K562 (cell line): ENCODE results near the gene OBSCN. TPM values are rescaled to one million over a fixed set of nuclear protein-coding genes. Genes with fewer than 3 reads are reported as not detected.

Experiments
- ATAC-seq: fragments of 200-7000 bp; cut with Tn5 transposase; 3 replicates; pipeline ENCODE4 v1.9.1; 2020; ENCODE audit warnings: moderate library complexity
- BruUV-seq: library from RNA; stranded (reverse); fragments of 400-500 nt; replicated peaks from 2 replicates; lab custom pipeline; 2021; lab: Mats Ljungman, UMichigan
- CTCF ChIA-PET: fragments of 300-600 bp; formaldehyde crosslinking; extraction: SDS; loops from one replicate; lab custom pipeline; 2021; ENCODE audit warnings: low intra/inter-chr PET ratio; lab: Yijun Ruan, JAX
- POLR2A ChIA-PET: fragments of 300-600, 350-650 bp; sonication (Branson Sonifier 250); formaldehyde crosslinking; extraction: SDS; loops from one replicate; lab custom pipeline; 2021; ENCODE audit warnings: antibody characterized with exemption, inconsistent platforms; lab: Yijun Ruan, JAX
- DNase-seq, 4 experiments: peaks; one replicate each; pipeline versions ENCODE4 v3.0.0 to v3.0.0-alpha.2; 2011 to 2018; ENCODE audit warnings: low spot score in 3 of 4, mixed read lengths in 3 of 4; ENCODE audit errors: extremely low read depth in 1 of 4
- FAIRE-seq: peaks from 2 replicates; lab custom pipeline; 2011; peaks lifted over from hg19 to GRCh38; lab: Jason Lieb, UNC
- H2AFZ ChIP-seq: 2 replicates; pipeline ENCODE4 v1.6.0; 2011; ENCODE audit warnings: low read depth, low read length, control low read depth, inconsistent platforms
- H3K27ac ChIP-seq: fragments of 200-600 bp; 3 replicates; pipeline ENCODE4 v1.8.0; 2011; ENCODE audit warnings: low read depth, mild to moderate bottlenecking, control low read depth, inconsistent platforms, low read length, moderate library complexity, mixed read lengths; ENCODE audit errors: extremely low read depth
- H3K27me3 ChIP-seq, 2 experiments: fragments of 300-600 bp in 1 of 2; 2 replicates in 1 of 2; 3 replicates in 1 of 2; pipeline versions ENCODE4 v1.6.0 to v1.8.0; 2011; ENCODE audit warnings: inconsistent platforms in 2 of 2, low read length in 2 of 2, mild to moderate bottlenecking in 1 of 2, mixed read lengths in 1 of 2, moderate library complexity in 1 of 2; ENCODE audit not compliant: control insufficient read depth in 2 of 2, insufficient read depth in 2 of 2
- H3K36me3 ChIP-seq: fragments of 300-600 bp; 3 replicates; pipeline ENCODE4 v1.8.0; 2011; ENCODE audit warnings: mild to moderate bottlenecking, low read length, inconsistent platforms; ENCODE audit not compliant: control insufficient read depth, insufficient read depth
- H3K4me1 ChIP-seq, 2 experiments: fragments of 200-600 bp in 1 of 2; replicated peaks in 1 of 2; 2 replicates in 1 of 2; 3 replicates in 1 of 2; pipeline versions ENCODE4 v1.5.1 to v1.8.0; 2011; ENCODE audit warnings: inconsistent platforms in 2 of 2, low read length in 2 of 2, mild to moderate bottlenecking in 1 of 2, mixed read lengths in 1 of 2, moderate library complexity in 1 of 2; ENCODE audit not compliant: control insufficient read depth in 2 of 2, insufficient read depth in 2 of 2
- H3K4me2 ChIP-seq: 2 replicates; pipeline ENCODE4 v1.6.1; 2011; ENCODE audit warnings: low read length, control low read depth, inconsistent platforms, mixed read lengths; ENCODE audit not compliant: insufficient read depth
- H3K4me3 ChIP-seq: fragments of 200-600 bp; sonication (generic), shearing (Covaris generic); 2 replicates; pipeline ENCODE4 v1.5.1; 2016; ENCODE audit warnings: control low read depth, inconsistent platforms
- H3K79me2 ChIP-seq: fragments of 200-600 bp; 3 replicates; pipeline ENCODE4 v1.8.0; 2011; ENCODE audit warnings: low read length, inconsistent platforms; ENCODE audit not compliant: control insufficient read depth, insufficient read depth
- H3K9ac ChIP-seq, 2 experiments: 2 replicates each; pipeline versions ENCODE4 v1.6.0 to v1.6.1; 2011; ENCODE audit warnings: low read depth in 2 of 2, low read length in 2 of 2, control low read depth in 1 of 2, inconsistent platforms in 1 of 2, mild to moderate bottlenecking in 1 of 2, mixed read lengths in 1 of 2; ENCODE audit not compliant: insufficient read depth in 1 of 2
- H3K9me1 ChIP-seq: one replicate; pipeline ENCODE4 v1.6.0; 2011; ENCODE audit warnings: inconsistent platforms, mild to moderate bottlenecking, low read length, moderate library complexity; ENCODE audit not compliant: control insufficient read depth, insufficient read depth
- H3K9me3 ChIP-seq: replicated peaks from 2 replicates; pipeline ENCODE4 v1.5.1; 2011; ENCODE audit warnings: low read depth, low read length, inconsistent platforms; ENCODE audit not compliant: control insufficient read depth, insufficient read depth
- H4K20me1 ChIP-seq: replicated peaks from 2 replicates; pipeline ENCODE4 v1.6.1; 2011; ENCODE audit warnings: low read length, inconsistent platforms, mixed read lengths; ENCODE audit not compliant: control insufficient read depth, insufficient read depth
- BCOR ChIP-seq: fragments of 450-650 bp; IDR thresholded peaks from 2 replicates; pipeline ENCODE4 v1.6.1; 2016
- CHAMP1 ChIP-seq: fragments of 450-650 bp; IDR thresholded peaks from 2 replicates; pipeline ENCODE4 v1.6.1; 2016; ENCODE audit warnings: mild to moderate bottlenecking
- ELF2 ChIP-seq: fragments of 250-450 bp; sonication (Bioruptor Pico); IDR thresholded peaks from 2 replicates; pipeline ENCODE4 v1.5.0; 2021; ENCODE audit warnings: mild to moderate bottlenecking
- FOXA1 ChIP-seq: fragments of 450-650 bp; IDR thresholded peaks from 2 replicates; pipeline ENCODE4 v1.6.1; 2016; ENCODE audit warnings: mild to moderate bottlenecking, borderline replicate concordance
- HMG20B ChIP-seq: fragments of 250-450 bp; sonication (Bioruptor Pico); IDR thresholded peaks from 2 replicates; pipeline ENCODE4 v1.5.0; 2021; ENCODE audit warnings: mild to moderate bottlenecking
- KLF6 ChIP-seq: fragments of 250-450 bp; sonication (Bioruptor Pico); IDR thresholded peaks from 2 replicates; pipeline ENCODE4 v1.4.0; 2020; ENCODE audit warnings: mild to moderate bottlenecking, moderate library complexity, borderline replicate concordance
- SAP30 ChIP-seq: fragments of 200-600 bp; sonication (generic); IDR thresholded peaks from 2 replicates; pipeline ENCODE4 v1.6.1; 2012; ENCODE audit warnings: borderline replicate concordance, low read depth, mild to moderate bottlenecking, moderate library complexity, low read length, control low read depth, inconsistent platforms; ENCODE audit not compliant: insufficient read depth, poor library complexity, severe bottlenecking
- SIN3B ChIP-seq: fragments of 450-650 bp; IDR thresholded peaks from 2 replicates; pipeline ENCODE4 v1.6.1; 2017; ENCODE audit warnings: low read depth, mild to moderate bottlenecking, moderate library complexity
- STAT6 ChIP-seq: sonication (generic); formaldehyde crosslinking; IDR thresholded peaks from 2 replicates; pipeline ENCODE4 v1.8.1; 2023; ENCODE audit warnings: mild to moderate bottlenecking, missing genetic modification reagents
- ZBTB34 ChIP-seq: fragments of 250-450 bp; sonication (Bioruptor Pico); IDR thresholded peaks from 2 replicates; pipeline ENCODE4 v1.8.0; 2021; ENCODE audit warnings: mild to moderate bottlenecking, moderate library complexity
- ZFP1 ChIP-seq: fragments of 450-650 bp; formaldehyde crosslinking; IDR thresholded peaks from 2 replicates; pipeline ENCODE4 v1.4.0; 2020; ENCODE audit warnings: mild to moderate bottlenecking, mixed read lengths
- ZNF644 ChIP-seq: fragments of 200-800 bp; sonication (Bioruptor generic); IDR thresholded peaks from 2 replicates; pipeline ENCODE4 v1.6.1; 2016; ENCODE audit warnings: low read depth, missing genetic modification characterization, missing compliant biosample characterization
- WGBS: fragments of 100-300 bp; shearing (Covaris generic); methylation state at CpG from one replicate; pipeline ENCODE4 v1.1.6; 2016; ENCODE audit warnings: low coverage, mixed read lengths; ENCODE audit not compliant: insufficient coverage; ENCODE audit errors: missing lambda C conversion rate; 5-methylcytosine and 5-hydroxymethylcytosine counted together
- in situ Hi-C: fragments of 300-500 bp; cut with MboI; formaldehyde crosslinking; loops from 4 replicates; pipeline ENCODE4 v1.15.0; 2018; ENCODE audit warnings: inconsistent platforms, mixed read lengths
- intact Hi-C: fragments of 100-400 bp; cut with micrococcal nuclease; formaldehyde crosslinking; loops from 2 replicates; pipeline ENCODE4 v1.14.2; 2022
- polyA plus RNA-seq, 8 experiments: library from polyadenylated mRNA; depleted of rRNA in 4 of 8; stranded (reverse) in 5 of 8; unstranded in 3 of 8; fragments of >200 nt; fragmentation: Nextera tagmentation in 2 of 8; fragmentation: Illumina TruSeq in 1 of 8; extraction: Ambion mirVana in 2 of 8; extraction: Trizol in 1 of 8; gene quantifications; 2 replicates each; pipeline versions ENCODE4 v1.2.1 to v1.2.3, GENCODE V29; 2011 to 2014; ENCODE audit warnings: inconsistent platforms in 1 of 8, missing spikeins in 1 of 8
- total RNA-seq, 7 experiments: library from RNA; depleted of rRNA in 6 of 7; stranded (reverse); fragments of >200 nt in 6 of 7; fragmentation: Illumina TruSeq in 2 of 7; extraction: Trizol in 2 of 7; gene quantifications; 2 replicates each; pipeline versions ENCODE4 v1.2.1 to v1.2.3, GENCODE V29; 2011 to 2021; ENCODE audit warnings: low replicate concordance in 1 of 7
- TF ChIP-seq, protein P1 (sequence below): fragments of 450-650 bp; conservative IDR thresholded peaks from 2 replicates; pipeline ENCODE4 v1.6.1; 2016; ENCODE audit warnings: missing genetic modification characterization, low read depth, mild to moderate bottlenecking, missing compliant biosample characterization, moderate library complexity
- TF ChIP-seq, protein P2 (sequence below): sonication (generic); formaldehyde crosslinking; IDR thresholded peaks from 2 replicates; pipeline ENCODE4 v1.8.1; 2022; ENCODE audit warnings: missing genetic modification reagents

OBSCN gene
- total and polyA plus RNA-seq, 9 of the 15 experiments (the other 6 are each of a cell fraction or from before 2014, with no cell fraction given) = 0.18 to 19.7 (median 3.6) TPM

- Histone ChIP-seq H3K9me1 (no peaks in the 10 kb centered on the region), H3K4me3 (no peak overlapping the region), H4K20me1 (no peaks in the 10 kb centered on the region), H3K79me2 (no peaks in the 10 kb centered on the region), H3K36me3 (no peaks in the 10 kb centered on the region), H3K4me2 (no peak overlapping the region), H3K4me1 (peaks cover 0 to 7% of the 10 kb centered on the region in 2 experiments; a peak in 1 of 5 replicates), H3K9ac (no peak overlapping the region), H2AFZ (no peak overlapping the region), H3K27ac (no peak overlapping the region), H3K9me3 (no peaks in the 10 kb centered on the region), H3K27me3 (peaks cover 19 to 29% of the 10 kb centered on the region in 2 experiments; a peak in 4 of 5 replicates)
- CTCF ChIA-PET = no interaction called here
- in situ Hi-C loops (no loop called here), intact Hi-C loops (no loop called here)
- no TSS peak for BruUV-seq
- WGBS = 6% methylated on average over 1 of the region's 1 CpG
- POLR2A ChIA-PET = no interaction called here
- DNase-seq (no peak), ATAC-seq (no peak), FAIRE-seq (no peak)
- TF ChIP-seq ZFP1 (CRISPR knock-in tag) = no peak
- TF ChIP-seq ZBTB34 = no peak
- TF ChIP-seq, protein P1, sequence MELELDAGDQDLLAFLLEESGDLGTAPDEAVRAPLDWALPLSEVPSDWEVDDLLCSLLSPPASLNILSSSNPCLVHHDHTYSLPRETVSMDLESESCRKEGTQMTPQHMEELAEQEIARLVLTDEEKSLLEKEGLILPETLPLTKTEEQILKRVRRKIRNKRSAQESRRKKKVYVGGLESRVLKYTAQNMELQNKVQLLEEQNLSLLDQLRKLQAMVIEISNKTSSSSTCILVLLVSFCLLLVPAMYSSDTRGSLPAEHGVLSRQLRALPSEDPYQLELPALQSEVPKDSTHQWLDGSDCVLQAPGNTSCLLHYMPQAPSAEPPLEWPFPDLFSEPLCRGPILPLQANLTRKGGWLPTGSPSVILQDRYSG (tag) = no peak
- TF ChIP-seq KLF6 (CRISPR knock-in tag) = no peak
- no peak for TF ChIP-seq CHAMP1
- no peak for TF ChIP-seq BCOR
- TF ChIP-seq FOXA1 = no peak
- TF ChIP-seq ZNF644 (tag) = no peak
- TF ChIP-seq, protein P2, sequence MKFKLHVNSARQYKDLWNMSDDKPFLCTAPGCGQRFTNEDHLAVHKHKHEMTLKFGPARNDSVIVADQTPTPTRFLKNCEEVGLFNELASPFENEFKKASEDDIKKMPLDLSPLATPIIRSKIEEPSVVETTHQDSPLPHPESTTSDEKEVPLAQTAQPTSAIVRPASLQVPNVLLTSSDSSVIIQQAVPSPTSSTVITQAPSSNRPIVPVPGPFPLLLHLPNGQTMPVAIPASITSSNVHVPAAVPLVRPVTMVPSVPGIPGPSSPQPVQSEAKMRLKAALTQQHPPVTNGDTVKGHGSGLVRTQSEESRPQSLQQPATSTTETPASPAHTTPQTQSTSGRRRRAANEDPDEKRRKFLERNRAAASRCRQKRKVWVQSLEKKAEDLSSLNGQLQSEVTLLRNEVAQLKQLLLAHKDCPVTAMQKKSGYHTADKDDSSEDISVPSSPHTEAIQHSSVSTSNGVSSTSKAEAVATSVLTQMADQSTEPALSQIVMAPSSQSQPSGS (CRISPR knock-in tag) = no peak
- TF ChIP-seq SAP30 = no peak
- no peak for TF ChIP-seq ELF2 (CRISPR knock-in tag)
- TF ChIP-seq HMG20B = no peak
- no peak for TF ChIP-seq SIN3B
- TF ChIP-seq STAT6 (CRISPR knock-in tag) = no peak
Observed at GRCh38 chr1:228325267-228325666, 117.4 kb downstream of the OBSCN start.
